ENCODE results near the gene FAM72B.
"Not testable (repeated sequence)": the region's sequence is repeated elsewhere in the genome, so short reads cannot be mapped to it uniquely, and the experiment has no call there.

FAM72B gene

GRCh38 chr1:121200232-121200631 lies 16.1 kb upstream of the FAM72B start:
- not testable (repeated sequence) for DNase-seq (ENCODE audit: low read depth)

DNA sequence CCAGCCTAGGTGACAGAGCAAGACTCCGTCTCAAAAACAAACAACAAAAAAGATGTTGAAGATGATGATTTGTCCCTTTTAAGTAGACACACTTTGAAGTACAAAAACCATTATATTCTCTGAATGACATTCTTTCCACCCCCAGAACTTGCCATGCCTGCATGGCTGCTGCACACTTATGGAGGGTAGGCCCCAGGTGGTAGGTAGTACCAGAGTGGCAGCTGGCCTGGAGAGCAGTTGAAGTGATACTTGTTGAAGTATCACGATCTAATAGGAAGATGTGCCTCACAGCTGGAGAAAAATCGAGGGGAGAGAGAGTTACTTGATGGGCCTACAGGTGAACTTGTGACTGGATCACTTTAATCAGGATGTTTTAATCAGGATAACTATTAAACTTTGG lies 15.6 kb upstream of the FAM72B start:
- not testable (repeated sequence) for DNase-seq (ENCODE audit: low read depth)

- DNase-seq (ENCODE audit: low read depth) = not testable (repeated sequence)
Observed at GRCh38 chr1:121197095-121197882, 13.1 kb upstream of the FAM72B start.

- not testable (repeated sequence) for DNase-seq (ENCODE audit: low read depth)
Observed at GRCh38 chr1:121192512-121192911, 8.4 kb upstream of the FAM72B start.

DNA sequence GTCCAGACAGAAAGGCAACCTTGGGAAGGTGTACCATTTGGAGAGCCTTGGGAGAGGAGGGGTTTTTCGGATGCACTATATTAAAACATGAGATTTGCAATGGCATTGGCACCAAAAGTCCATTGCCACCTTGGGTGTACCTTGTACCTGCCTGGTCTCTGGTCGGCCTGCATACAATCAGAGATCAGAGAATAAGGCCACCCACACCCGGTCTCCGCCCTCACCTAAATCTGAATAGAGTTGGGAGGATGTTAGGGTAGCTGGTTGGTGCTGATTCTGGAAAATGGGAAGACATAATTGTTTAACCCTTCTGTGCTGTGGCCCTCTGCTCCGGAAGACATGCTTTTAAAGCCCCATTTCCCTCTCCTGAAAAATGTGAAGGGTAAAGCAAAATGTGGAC lies 3.8 kb upstream of the FAM72B start:
- DNase-seq (ENCODE audit: low read depth) = not testable (repeated sequence)

DNA sequence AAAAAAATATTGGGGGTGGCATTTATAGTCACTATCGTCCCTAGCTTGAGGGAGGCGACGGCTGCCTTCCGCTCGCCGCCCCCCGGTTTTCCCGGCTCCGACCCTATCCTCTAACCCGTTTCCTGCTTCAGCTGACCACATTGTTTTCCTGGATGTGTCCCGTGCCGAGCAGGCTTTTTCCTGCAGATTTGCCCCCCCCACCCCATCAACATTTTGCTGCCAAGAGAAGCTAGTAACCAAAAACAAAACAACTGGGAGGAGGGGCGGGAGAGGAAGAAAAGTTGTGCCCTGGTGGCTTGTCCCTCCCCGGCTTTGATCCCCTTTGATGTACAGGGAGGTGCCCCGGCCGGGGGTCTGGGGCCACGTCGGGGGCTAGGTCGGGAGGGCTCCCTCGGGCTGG lies 2.1 kb upstream of the FAM72B start:
- not testable (repeated sequence) for DNase-seq (ENCODE audit: low read depth)

GRCh38 chr1:121185140-121185708 lies 1.1 kb upstream of the FAM72B start:
- DNase-seq (ENCODE audit: low read depth) = not testable (repeated sequence)

GRCh38 chr1:121183867-121184266 lies 273 bp downstream of the FAM72B start:
- DNase-seq (ENCODE audit: low read depth) = not testable (repeated sequence)

- DNase-seq (ENCODE audit: low read depth) = not testable (repeated sequence)
Observed at GRCh38 chr1:121178197-121178596, 5.9 kb downstream of the FAM72B start.

DNA sequence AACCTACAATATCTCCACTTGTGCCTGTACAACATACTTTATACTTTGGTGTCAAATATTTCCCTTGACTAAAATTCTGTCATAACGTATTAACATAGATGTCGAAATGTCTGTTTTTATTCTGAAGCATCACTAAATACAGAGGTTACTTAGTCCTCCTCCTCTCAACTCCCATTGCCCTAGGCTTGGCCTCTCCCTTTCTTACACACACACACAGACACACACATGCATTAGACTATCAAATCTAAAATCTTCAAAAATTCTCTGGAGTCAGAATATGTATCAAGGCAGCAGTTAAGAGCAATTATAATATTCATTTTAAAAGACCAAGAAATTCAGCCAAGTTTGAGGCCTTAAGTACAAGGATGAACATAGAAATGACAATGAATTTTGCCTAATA lies 7.5 kb downstream of the FAM72B start:
- DNase-seq (ENCODE audit: low read depth) = not testable (repeated sequence)

DNA sequence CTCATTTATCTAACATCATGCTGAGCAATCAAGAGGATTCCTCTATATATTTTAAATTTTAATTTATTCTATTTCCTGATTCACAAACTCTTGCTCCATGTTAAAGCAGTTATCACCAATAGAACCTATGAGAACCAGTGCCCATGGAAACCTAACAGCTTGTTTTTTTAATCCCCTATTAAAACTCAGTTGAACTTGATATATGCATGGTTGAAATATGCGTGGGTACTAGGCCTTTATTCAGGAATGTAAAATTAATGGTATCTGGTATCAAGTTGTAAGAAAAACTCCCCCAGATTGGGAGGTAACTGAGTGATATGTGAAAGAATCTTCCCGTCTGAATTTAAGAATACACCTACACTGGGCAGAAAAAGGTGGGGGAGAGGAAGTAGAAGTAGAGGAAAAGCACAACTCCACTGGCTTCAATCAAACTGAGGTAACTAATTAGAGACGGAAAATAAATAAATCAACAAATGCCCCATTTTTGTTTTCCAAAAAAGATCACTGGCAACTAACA lies 15.9 kb downstream of the FAM72B start:
- DNase-seq (ENCODE audit: low read depth) = not testable (repeated sequence)

DNA sequence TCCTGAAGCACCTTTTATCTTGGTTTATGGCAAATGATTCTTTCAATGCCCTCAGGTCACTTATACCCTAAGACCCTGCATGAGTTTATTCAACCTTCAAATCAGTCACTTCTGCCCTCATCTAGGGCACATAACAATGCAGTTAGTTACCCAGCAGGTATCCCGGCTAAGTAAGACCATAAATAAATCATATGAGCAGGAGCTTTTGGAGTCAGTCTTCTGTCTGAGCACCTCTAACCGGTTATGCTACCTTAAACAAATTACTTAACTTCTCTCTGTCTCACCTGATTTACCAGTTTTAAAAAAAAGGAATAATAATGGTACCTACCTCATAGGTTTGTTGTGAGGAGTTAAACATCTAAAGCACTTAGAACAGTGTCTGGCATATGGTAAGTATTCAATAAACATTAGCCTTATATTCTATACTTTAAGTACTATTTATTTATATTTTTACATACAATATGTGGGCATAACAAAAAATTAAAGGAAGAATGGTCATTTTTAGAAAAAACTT lies 16.9 kb downstream of the FAM72B start:
- not testable (repeated sequence) for DNase-seq (ENCODE audit: low read depth)

GRCh38 chr1:121165296-121165695 lies 18.8 kb downstream of the FAM72B start:
- not testable (repeated sequence) for DNase-seq (ENCODE audit: low read depth)

GRCh38 chr1:121163850-121164757 lies 20.0 kb downstream of the FAM72B start:
- not testable (repeated sequence) for DNase-seq (ENCODE audit: low read depth)

DNA sequence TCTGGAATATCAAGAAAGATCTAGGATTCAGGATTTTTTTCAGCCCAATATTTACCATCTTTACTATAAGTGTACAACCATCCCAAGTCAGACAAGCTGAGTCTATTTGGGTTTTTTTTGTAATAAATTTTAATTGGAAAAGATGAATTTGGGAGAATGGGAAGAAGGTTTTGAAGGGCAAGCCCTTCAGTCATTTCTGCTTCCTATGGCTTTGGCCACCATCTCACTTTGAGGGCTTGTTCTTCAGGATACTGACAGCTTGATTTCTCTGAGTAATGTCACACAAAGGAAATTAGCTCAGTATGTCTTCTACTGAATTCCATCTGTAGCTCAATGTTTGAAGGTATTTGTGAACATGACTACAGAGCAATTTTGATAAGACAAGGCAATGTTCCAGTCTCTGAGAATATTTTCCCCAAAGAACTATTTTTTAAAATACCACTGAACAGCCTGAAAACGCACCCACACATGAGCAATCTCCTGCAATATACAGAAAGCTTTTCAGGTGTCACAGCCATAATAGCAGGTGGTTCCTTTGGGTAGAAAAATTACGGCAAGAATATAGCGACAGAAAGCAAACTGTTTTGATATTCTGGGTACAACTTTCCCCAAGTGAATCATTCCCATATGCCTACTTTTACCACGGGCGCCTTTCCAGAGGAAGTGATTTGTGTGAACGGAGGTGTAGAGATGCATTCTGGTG lies 22.8 kb downstream of the FAM72B start:
- DNase-seq (ENCODE audit: low read depth) = not testable (repeated sequence)

GRCh38 chr1:121160118-121160517 lies 24.0 kb downstream of the FAM72B start:
- DNase-seq (ENCODE audit: low read depth) = not testable (repeated sequence)

GRCh38 chr1:121157609-121158008 lies 26.5 kb downstream of the FAM72B start:
- not testable (repeated sequence) for DNase-seq (ENCODE audit: low read depth)

DNA sequence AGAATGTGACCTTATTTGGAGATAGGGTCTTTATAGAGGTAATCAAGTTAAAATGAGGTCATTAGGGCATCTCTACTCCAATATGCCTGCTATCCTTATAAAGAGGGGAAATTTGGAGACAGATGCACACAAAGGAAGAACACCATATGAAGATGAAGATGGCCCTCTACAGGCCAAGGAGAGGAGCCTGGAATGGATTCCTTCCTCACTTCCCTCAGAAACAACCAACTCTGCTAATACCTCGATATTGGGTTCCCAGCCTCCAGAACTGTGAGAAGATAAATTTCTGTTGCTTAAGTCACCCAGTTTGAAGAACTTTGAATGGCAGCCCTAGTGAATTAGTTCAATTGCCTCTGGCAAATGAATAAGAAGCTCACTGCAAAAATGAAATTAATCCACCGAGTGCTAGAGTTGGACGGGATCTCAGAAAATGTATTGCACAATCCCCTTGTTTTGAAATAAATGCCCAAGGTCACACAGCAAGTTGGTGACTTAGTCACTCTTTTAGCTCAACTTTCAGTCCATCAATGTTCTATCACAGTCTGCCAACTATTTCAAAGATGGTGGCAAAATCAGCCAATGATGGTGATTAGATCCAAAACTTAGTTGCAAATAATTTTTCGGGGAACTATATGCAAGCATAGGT lies 27.1 kb downstream of the FAM72B start:
- DNase-seq (ENCODE audit: low read depth) = not testable (repeated sequence)

DNA sequence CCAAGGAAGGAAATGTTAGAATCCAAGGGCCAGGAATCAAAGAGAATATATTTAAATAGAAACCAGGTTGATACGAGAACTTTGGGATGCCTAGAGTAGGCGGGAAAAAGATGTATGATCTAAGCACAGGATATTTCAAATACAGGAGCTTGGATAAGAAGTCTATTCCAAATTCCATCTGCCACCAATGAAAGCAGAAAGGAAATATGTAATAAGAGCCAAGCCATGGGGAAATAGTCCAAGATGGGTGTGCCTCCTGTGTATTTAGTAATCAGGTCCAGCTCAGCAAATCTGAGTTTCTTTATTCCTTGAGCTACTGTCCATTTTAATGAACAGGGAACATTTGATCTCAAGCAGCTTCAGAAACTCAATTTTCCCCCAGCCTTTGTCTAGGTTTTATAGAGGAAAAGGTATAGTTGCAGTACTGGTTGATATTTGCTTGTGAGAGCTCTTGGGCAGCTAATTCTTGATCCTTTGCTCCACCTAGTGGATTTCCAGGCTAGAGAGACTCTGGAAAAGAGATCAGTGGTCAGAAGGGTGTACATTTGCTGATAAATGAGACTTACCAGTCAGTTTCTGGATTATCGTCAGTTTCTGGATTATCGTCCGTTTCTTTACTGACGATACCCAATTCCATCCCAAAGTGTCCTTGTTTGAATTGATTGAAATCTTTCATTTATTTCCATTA lies 28.3 kb downstream of the FAM72B start:
- DNase-seq (ENCODE audit: low read depth) = not testable (repeated sequence)

DNA sequence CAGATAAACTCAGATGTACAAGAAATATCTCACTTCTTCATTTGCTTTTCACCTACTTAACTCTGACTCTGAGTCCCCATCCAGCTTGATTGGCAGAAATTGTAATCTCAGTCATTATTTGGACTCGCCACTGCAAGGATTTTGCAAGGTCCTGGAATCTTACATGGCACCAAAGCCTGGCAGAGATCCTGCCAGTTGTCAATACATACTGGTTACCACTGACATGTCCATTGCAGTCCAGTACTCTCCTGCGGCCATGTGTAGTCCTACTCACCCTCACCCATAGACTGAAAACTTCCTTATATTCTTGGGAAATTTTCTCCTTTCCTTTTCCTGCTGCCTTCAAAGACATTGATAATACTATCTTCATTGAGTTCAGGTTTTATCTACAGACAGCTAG lies 29.3 kb downstream of the FAM72B start:
- not testable (repeated sequence) for DNase-seq (ENCODE audit: low read depth)
